ENCODE data around the gene RAMP3.

DNA sequence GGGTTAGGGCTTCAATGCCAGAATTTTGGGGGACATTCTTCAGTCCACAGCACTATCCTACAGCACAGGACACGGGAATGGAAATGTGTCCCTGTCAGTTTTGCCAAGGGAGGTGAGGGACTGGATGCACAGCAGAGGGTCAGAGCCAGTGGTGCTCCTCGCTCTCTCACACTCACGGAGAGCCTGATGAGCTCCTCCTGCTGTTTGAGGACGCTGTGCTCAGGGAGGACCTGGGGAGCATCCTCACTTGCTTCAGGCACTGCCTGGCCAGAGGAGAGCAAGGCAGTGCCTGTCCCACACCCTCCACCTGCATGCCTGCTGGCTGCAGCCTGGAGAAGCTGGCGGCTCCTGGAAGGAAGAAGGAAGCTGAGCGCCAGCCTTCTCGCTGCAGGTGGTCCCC is 58.6 kb downstream of the RAMP3 start:
- TF ChIP-seq, protein P1, sequence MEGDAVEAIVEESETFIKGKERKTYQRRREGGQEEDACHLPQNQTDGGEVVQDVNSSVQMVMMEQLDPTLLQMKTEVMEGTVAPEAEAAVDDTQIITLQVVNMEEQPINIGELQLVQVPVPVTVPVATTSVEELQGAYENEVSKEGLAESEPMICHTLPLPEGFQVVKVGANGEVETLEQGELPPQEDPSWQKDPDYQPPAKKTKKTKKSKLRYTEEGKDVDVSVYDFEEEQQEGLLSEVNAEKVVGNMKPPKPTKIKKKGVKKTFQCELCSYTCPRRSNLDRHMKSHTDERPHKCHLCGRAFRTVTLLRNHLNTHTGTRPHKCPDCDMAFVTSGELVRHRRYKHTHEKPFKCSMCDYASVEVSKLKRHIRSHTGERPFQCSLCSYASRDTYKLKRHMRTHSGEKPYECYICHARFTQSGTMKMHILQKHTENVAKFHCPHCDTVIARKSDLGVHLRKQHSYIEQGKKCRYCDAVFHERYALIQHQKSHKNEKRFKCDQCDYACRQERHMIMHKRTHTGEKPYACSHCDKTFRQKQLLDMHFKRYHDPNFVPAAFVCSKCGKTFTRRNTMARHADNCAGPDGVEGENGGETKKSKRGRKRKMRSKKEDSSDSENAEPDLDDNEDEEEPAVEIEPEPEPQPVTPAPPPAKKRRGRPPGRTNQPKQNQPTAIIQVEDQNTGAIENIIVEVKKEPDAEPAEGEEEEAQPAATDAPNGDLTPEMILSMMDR (optimal IDR thresholded peaks at IDR 0.05 in 1 of 3, IDR thresholded peaks at IDR 0.05 in 1 of 3, conservative IDR thresholded peaks at IDR 0.05 in 1 of 3; ENCODE audit: extremely low read depth in 1 of 3, insufficient read depth in 2 of 3, low read length in 3 of 3) = no peak
- TF ChIP-seq EZH2 (IDR thresholded peaks at IDR 0.05; ENCODE audit: low read length) = no peak

Data from keratinocyte (primary cell).